NCI-H748 (cell line): ENCODE results near the gene CUX1.
"Not testable (repeated sequence)": the region's sequence is repeated elsewhere in the genome, so short reads cannot be mapped to it uniquely, and the experiment has no call there.

ENCODE experiments used
- DNase-seq: peaks from one replicate; lab custom pipeline; 2025; ENCODE audit not compliant: unreplicated experiment; lab: John Stamatoyannopoulos, UW

CUX1 gene

DNA sequence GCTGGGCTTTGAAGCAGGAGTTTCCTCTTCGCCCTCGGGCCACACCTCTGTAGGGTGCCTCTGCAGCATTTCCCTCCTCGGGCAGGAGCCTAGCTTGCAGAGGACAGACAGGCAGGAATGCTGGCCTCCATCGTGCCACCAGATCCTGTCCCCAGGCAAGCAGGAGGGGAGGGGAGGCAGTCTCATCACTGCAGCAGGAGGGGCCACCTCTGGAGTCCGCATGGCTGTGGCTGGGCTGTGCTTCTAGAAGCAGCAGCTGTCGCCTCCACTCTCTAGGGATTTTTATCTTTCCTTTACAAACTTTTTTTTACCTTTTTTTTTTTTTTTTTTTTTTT lies 181.4 kb downstream of the CUX1 start:
- DNase-seq = no peak

DNA sequence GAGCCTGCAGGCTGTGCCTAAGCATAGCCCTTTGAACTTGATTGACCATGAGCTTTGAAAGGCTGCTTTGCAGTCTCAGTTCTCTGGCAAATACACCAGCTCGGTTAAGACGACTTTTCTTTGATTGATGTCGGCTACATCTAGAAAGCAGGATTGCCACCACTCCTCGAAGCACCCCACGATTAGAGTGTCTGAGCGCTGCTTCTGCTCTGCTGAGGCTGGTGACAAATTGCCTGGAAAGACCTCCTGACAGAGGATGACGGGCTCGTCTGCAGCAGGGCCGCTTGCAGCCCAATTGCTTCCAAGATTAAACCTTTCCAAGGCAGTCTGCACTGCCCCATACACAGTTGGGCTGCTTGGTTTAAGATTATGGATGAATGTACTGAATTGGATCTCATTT lies 182.0 kb downstream of the CUX1 start:
- DNase-seq = no peak

DNA sequence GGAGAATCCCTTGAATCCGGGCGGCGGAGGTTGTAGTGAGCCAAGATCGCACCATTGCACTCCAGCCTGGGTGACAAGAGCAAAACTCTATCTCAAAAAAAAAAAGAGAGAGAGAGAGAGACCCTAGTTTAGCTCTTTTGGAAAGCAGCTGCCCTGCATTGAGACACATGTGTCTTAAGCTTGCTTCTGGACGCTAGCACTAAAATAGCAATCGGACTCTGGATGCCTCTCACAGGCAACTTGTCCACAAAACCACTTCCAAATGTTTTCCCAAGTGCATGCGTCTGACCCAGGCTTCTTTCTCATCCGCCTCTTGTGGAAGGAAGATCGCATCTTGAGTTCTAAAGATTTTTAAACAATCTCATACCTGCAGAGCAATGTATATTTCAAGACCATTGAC lies 182.7 kb downstream of the CUX1 start:
- DNase-seq = no peak

DNA sequence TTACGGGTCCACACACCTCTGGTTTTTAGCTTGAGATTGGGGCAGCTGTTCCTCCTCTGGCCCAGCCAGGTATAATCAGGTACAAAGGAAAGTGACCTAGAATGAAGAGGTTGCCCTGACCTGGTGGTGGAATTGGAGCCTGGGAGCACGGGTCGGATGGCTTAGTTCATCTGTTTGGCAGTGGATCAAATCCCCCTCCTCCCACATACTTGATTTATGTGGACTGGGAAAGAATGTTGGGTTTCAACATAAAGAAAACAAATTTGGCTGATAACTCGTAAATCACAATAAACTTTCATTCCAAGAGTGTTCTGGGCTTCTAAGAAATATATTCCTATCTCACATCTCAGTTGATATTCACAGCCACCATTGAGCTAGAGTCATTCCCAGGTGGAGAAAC lies 186.8 kb downstream of the CUX1 start:
- DNase-seq = no peak

DNA sequence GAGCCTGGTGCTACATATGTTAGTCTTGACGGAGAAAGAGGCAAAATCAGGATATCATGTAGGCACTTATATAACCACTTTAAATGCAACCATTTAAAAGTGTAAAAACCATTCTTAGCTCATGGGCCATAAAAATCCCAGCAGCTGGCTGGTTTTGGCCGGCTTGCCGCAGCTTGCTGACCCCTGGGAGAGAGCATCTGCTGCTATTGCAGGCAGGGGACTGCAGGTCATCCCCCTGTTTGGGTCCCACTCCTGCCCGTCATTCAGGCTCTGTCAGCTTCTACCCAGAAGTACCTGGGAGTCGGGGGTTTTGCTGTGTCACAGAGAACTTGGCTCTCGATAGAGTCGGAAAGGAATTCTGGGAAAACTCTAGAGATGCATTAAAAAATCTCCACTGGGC lies 187.4 kb downstream of the CUX1 start:
- DNase-seq = no peak

DNA sequence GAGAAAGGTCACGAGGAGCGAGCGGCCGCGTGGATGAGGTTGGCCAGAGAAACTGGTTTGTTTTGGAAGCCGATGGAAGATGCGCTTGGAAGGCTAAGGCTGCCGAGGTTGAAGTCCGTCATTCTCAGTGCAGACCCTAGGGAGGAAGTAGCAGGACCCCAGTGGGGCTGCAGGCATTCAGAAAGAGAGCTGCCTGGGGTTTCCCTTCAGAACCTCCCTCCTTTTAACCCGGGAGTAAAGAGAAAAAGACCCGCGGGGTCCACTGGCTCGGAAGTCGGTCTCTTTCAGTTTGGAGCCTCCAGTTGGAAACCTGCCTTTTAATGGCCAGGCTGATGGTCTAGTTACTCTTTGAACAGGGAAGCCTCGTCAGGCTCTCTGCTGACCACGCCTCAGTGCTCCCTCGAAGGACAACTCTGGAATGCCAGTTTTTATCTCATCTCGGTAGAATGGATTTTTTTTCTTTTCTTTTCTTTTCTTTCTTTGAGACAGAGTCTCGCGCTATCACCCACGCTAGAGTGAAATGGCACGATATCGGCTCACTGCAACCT lies 188.6 kb downstream of the CUX1 start:
- no peak for DNase-seq

DNA sequence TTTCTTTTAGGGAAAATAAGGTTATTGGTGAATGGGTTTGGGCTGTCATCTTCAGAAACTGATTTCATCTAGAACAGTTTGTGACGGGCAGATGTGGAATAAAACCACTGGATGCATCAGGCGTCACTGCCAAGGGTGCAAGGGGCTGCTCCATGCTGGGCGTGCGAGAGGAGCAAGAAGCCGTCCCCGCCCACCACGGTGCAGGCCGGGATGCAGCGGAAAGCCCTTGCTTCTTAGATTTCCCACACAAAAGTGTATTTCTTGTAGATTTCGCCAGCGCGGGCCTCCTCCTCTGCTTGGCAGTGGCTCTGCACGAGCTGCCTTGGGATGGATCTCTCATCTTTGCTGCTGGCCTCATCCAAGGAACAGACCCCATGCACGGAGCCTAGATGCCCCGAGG lies 189.3 kb downstream of the CUX1 start:
- no peak for DNase-seq

DNA sequence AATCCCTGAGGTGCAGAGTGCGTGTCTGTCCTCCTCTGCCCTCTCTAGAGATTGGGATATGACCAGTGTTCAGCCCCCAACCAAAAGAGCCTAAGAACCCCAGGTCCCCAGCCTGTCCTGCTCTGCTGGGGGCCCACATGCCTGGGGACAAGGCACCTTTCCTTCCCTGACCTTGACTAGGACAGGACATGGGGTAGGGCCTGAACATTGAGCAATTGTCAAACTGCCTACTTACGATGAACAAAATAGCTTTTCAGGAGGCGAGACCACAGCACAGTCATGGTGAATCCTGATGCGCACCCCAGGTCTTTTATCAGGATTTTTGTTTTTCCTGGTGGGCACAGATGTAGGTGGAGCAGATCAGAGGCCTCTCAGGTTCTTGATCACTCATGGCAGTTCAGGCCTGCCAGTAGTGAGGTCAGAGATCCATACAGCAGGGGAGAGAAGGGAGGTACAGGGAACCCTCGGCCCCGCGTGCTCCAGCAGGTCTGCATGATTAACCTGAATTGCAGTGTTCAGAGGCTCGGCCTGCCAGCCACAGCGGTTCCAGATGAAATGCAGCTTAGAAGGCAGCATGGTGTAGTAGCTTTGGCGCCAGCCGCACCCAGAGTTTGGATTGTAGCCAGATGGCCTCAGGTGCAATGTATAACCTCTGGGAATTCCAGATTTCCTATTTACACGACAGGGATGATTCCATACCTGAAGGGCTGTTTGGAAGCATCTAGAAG lies 191.3 kb downstream of the CUX1 start:
- DNase-seq = peak; percentile 56

DNA sequence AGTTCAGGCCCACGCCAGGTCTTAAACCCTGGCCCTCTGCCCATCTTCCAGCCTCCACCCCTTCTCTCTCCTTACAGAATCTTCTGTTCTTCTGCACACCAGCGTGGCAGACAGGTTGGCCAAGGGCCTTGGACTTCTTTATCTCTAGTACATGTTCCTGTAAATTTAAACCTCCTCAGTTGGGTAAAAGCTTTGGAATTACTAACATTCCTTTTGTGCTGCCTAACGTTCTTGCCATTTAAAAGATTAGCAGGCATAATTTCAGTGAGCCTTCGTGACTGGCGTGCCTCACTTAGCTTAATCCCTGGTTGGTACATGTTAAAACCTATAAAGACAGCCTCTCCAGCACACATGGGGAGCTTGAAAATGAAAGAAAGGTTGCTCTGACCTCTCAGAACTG lies 192.2 kb downstream of the CUX1 start:
- DNase-seq = no peak

DNA sequence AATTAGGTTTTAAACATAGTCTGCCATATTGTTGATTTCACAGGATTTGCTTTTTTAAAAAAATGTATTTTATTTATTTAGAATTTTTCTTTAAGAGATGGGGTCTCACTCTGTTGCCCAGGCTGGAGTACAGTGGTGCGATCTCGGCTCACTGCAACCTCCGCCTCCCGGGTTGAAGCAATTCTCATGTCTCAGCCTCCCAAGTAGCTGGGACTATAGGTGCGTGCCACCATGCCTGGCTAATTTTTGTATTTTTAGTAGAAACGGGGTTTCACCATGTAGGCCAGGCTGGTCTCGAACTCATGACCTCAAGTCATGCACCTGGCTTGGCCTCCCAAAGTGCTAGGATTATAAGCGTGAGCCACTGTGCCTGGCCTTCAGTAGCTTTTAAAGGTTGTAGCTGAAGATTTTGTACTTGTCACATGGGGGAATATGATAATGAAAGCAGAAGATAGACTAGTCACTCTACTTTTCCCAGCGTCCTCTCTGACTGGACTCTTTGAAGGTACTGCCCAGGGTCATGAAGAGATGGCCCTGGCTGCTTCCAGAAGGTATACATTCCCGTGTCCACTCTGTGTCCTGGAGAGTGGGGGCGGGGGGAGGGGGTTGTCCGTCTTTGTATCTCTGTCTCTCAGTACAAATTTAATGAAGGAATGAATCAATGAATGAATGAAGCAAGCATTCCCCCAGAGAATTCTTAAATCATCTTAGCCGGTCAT lies 194.8 kb downstream of the CUX1 start:
- DNase-seq = not testable (repeated sequence)

DNA sequence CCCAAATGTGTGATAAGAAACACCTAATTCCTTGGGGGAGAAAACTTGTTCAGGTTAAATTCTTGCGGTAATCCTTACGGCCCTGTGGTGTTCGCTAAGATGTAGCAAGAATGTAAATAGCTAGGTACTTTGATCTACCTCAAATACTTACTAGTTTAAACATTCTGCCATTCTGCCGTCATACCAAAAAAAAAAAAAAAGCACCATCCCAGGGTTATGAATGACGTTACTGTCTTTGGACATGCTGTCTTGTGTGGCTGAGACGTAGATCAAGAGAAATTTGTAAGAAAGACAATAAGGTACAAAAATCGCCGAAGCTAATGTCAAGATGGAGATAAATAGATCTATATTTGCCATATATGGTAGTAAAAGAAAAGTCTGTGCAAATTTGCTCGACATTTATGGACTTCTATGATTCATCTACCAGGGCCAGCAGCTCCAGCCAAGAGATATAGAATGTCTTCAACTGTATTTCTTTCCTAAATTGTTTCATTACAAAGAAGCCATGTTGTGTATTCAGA lies 195.6 kb downstream of the CUX1 start:
- no peak for DNase-seq

DNA sequence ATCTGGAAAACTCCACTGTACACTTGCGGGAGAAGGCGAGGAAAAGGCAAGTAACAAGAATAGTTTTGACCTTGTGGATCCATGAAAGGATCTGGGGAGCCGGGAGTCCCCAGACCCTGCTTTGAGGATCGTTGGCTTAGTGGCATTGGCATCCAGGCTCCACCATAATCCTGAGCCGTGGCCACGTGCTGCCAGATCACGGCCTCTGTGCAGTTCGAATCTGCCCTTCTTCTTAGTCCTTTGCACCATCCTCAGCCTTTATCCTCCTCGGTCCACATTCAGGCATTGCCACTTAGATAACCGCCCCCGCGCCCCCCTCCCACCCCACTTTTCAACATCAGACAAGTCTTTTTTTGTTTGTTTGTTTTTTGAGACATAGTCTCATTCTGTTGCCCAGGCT lies 201.4 kb downstream of the CUX1 start:
- DNase-seq = no peak

DNA sequence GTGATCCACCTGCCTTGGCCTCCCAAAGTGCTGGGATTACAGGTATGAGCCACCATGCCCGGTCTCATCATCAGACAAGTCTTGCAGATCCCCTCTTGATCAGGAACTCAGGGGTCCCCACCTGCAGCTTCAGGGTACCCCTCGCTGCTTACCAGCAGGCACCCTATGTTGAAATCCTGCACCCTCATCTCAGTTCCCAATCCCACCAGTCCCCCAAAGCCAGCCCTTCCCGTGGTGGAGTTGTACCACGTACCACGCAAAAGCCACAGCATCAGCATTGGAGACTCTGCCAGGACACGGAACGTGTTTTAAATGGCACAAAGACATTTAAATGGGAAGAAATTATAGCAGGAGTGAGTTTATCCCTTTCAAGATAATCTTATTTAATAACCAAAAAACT lies 202.0 kb downstream of the CUX1 start:
- no peak for DNase-seq

DNA sequence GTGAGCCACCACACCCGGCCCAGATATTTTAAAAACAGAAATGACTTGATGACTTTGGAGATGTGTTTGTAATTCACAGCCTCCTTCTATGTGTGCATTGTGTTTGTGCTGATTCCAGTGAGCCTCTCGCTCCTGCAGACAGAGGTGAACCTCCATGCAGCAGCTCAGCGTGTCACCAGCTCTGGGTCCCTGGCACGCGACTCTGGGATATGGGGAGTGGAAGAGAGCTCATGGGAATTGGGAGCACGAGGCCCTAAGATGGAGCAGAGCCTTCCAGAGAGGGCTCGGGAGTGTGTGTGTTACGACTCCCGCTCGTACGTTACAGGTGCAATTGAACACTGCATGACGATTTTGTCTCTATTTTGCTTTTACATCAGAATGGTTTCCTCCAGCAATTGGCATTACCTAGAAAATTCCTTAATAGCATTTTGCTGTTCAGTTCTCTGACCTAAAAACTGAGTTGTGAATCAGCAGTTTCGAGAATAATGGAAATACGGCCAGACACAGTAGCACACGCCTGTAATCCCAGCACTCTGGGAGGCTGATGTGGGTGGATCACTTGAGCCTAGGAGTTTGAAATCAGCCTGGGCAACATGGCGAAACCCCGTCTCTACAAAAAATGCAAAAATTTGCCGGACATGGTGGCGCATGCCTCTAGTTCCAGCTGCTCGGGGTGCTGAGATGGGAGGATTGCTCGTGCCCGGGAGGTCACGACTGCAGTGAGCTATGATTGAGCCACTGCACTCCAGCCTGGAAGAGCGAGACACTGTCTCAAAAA lies 204.6 kb downstream of the CUX1 start:
- DNase-seq = no peak

DNA sequence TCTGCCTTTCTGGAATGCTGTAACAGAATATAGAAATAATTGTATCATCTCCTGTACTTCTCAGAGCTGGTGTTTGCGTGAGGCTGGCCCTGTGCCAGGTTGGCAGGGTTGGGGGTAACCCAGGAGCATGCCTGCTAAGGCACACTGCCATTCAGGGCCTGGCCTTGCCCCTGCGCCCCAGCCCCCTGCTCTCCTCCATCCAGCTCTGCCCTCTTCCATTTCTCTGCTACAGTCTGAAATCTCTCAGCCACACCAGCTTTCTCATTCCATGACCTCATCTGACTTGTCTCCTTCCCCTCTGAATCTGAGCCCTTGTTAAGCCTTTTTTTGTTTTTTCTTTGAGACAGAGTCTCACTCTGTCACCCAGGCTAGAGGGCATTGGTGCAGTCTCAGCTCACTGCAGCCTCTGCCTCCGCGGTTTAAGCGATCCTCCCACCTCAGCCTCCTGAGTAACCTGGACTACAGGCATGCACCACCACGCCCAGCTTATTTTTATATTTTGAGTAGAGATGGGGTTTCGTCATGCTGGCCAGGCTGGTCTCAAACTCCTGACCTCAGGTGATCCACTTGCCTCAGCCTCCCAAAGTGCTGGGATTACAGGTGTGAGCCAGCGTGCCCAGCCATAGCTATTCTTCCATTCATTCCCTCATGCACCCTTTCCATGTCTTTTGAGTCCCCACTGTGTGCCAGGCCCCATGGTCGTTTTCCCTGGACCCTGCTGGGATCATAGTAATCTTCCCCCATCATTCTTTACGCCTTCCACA lies 206.8 kb downstream of the CUX1 start:
- no peak for DNase-seq

DNA sequence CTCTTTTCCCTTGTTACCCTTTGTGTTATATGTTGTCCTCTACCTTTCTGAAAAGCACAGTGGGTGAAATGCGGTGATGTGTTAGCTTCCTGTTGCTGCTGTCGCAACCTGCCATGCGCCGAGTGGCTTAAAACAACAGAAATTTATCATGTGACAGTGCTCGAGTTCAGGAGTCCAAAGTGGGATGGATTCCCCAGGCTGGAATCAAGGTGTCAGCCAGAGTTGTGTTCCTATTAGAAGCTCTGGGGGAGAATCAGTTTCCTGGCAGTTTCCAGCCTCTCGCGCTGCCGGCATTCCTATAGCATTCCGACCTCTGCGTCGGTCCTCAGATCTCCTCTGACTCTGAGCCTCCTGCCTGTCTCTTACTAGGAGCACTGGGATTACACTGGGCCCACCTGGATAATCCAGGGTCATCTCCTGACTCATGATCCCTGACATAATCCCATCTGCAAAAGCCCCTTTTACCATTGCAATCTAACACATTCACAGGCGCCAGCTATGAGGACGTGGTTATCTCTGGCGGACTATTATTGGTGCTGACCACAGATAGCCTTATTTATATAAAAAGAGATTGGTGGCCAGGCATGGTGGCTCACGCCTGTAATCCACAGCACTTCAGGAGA lies 207.5 kb downstream of the CUX1 start:
- DNase-seq = no peak

DNA sequence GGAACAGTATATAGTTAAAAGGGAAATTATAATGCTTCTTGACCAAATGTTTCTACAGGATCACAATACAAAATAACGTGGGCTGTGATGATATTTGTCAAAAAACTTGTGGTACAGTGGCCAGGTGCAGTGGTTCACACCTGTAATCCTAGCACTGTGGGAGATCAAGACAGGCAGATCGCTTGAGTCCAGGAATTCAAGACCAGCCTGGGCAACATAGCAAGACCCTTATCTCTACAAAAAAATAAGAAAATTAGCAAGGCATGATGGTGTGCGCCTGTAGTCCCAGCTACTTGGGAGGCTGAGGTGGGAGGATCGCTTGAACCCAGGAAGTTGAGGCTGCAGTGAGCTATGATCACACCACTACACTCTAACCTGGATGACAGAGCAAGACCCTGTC lies 208.4 kb downstream of the CUX1 start:
- DNase-seq = not testable (repeated sequence)

DNA sequence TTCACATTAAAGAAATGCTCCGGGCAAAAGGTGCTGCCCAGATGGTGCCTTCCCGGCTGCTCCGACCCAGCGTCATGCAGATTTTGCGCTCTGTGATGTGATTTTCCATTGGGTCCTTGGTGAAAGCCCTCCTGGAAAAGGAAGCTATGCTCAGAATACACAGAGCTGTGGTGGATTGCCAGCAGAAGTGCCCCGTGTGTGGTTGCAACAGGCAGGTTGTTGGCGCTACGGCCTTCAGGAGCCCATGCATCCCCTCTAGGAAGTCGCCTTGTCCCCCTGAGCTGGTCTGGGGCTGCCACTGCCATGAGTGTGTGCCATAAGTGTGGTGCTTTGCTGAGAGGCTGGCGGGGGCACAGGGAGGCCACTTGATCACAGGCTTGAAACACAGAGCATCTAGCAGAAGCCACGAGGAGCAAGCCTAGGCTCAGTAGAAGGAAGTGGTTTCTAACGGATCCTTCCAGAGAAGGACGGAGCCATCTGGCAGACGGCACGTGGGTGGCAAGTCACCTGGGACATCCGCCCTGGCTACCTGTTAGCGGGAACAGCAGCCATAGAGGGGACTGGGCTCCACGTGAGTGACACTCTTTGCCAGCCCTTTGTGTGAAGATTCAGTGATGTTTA lies 210.9 kb downstream of the CUX1 start:
- no peak for DNase-seq

DNA sequence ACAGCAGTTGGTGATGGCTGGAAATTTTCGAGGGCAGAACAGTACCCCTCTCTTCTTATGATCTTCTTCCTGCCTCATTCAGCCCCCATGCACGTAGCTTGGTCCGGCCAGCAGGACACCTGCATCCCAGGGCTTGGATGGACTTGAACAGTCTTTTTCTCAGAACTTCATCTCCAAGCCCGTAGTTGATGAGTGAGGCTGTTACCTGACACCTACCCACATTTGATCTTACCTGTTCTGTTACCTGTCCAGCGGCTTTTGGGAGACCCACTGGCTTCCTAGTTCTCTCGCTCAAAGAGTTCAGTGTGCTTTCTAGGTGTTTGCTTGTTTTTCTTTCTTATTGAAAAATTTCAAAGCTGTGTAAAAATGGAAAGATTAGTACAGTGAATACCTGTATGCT lies 212.2 kb downstream of the CUX1 start:
- DNase-seq = no peak

DNA sequence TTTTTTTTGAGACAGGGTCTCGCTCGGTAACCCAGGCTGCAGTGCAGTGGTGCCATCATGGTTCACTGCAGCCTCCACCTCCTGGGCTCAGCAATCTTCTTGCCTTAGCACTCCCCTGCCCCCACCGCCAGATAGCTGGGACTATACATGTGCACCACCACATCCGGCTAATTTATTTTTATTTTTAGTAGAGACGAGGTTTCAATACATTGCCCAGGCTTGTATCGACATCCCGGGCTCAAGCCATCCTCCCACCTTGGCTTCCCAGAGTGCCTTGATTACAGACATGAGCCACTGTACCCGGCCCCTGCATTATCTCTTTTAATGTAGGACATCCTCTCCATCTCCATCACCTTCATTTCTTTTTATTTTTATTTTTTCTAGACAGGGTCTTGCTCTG lies 213.3 kb downstream of the CUX1 start:
- DNase-seq = no peak
